GM21737 (cell line): ENCODE results near the gene ELOVL4.

Experiments
- ATAC-seq: cut with Tn5 transposase; IDR thresholded peaks from one replicate; pipeline ENCODE4 v1.9.1; 2021; ENCODE audit warnings: mild to moderate bottlenecking, moderate library complexity; ENCODE audit not compliant: unreplicated experiment

The ELOVL4 gene

DNA sequence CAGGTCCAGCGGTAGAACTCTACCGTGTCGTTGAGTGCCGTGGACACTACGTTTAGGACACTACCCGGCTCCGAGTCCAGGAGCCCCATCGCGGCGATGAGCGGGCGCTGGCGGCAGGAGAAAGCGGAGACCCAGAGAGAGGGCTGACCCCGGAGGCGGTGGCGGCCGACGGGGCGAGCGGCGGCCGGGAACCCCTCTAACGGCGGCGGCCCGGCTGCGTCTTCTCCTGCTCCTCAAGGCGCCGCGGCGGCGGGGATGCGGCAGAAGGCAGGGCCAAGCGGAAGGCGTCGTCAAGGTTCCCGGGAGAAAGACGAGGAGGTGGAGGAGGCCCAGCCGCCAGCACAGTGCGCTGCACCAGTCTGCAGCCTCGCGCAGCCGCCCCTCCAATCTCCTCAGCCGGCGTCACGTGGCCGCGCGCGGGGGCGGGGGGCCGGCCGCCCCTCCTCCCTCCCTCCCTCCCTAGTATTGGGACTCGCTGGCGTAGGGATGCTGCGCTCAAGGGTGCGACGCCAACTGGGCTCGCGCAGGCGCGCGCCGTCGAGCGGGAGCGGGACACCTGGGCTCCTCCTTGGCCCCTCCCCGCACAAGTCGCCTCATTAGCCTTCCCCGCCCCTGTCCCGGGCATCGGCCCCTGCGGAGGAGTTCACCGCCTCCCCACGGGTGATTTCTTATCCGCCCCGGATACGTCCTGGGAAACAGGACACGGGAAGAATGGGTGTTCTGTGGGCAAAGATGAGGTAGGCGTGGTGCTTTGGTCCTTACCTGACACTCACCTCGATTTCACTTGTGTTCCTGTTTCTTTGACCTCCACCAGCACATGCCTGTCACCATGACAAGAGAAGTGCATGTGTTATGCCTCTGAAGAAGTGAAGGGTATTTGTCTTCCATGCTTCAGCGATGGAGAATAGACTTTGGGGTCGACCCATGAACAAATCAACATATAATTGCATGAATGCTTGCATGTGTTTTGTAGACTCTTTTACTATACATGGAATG, at the start of gene ELOVL4:
TSS of gene ELOVL4 (minus strand) at position 363 of the 996 bp plus-strand sequence. CDS start at position 89, 274 bp downstream.
- ATAC-seq, result no peak

GRCh38 chr6:79993911-79994309, 46.6 kb upstream of the ELOVL4 start:
- ATAC-seq, result no peak

DNA sequence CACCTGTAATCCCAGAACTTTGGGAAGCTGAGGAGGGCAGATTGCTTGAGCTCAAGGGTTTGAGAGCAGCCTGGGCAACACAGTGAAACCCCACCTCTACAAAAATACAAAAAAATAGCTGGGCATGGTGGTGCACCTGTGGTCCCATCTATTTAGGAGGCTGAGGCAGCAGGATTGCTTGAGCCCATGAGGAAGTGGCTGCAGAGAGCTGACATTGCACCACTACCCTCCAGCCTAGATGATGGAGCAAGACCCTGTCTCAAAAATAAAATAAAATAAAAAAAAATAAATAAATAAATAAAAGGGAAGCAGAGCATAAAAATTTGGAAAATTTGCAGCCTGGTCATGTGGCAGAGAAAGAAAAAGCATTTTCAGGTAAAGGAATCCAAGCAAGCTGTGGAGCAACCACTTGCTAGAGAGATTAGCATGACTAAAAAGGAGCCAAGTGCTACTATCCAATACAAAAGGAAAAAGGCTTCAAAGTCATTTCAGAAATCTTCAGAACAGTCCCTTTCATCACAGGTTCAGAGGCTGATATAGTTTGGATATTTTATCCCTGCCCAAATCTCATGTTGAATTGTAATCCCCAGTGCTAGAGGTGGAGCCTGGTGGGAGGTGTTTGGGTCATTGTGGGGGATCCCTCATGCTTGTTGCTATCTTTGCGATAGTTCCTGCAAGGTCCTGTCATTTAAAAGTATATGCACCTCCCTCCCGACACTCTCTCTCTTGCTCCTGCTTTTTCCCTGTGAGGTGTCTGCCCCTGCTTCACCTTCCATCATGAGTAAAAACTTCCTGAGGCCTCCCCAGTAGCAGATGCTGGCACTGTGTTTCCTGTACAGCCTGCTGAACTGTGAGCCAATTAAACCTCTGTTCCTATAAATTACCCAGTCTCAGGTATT, 45.9 kb upstream of the ELOVL4 start:
- ATAC-seq, result no peak

GRCh38 chr6:79989641-79990040, 42.3 kb upstream of the ELOVL4 start:
- no peak for ATAC-seq

GRCh38 chr6:79985128-79985527, 37.8 kb upstream of the ELOVL4 start:
- no peak for ATAC-seq

DNA sequence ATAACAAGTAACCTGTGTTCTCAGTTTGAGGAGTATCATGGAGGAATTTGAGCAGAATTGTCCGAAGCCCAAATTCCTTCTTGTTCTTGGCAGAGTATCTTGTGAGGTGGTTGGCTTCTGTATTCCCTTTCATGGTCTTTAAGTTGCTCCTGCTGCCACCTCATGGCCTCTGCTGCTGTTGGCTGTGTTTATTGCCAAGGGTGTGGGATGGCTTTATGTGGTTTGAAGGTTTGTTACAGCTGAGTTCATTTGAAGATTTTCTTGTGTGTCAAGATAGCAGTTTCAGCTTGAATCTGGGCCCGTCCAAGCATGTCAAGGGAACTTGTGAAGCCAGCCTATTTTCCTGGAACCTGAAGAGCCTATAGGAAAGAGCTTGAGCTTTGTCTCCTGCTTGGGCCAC, 36.9 kb upstream of the ELOVL4 start:
- ATAC-seq, result peak; percentile 54

DNA sequence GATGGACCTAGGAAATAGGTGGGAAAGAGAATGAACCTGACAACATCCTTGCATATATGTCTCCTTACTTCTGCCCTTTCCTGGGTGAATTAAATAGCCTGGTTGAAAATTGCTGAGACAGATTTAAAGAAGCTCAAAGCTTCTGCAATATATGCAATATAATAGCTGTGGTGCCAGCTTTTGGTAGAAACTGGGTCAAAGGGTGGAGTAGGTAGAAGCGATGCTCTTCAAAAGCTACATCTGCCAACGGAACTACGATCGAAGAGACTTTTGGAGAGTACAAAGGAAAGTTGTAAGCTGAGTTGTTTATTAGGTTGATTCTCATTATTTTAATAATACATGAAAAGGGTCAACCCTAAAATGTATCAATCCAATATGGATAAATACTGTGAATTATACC, 34.3 kb upstream of the ELOVL4 start:
- no peak for ATAC-seq

DNA sequence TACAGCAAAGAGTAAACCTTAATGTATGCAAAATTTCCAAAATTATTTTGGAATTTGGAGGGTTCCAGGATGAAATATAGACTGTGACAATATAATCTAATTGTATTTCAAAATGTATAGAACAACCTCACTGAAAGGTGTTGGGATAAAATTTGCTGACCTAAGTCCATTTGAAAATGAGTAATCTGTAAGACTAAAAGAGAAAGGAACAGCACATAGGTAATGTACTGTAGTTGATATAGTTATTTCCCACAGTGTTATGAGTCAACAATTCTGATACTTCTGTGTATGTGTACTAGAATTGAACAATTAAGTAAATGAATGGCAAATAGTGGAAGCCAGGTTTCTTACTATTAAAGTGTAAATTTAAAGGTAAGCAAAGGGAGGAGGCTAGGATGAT, 23.8 kb upstream of the ELOVL4 start:
- no peak for ATAC-seq

DNA sequence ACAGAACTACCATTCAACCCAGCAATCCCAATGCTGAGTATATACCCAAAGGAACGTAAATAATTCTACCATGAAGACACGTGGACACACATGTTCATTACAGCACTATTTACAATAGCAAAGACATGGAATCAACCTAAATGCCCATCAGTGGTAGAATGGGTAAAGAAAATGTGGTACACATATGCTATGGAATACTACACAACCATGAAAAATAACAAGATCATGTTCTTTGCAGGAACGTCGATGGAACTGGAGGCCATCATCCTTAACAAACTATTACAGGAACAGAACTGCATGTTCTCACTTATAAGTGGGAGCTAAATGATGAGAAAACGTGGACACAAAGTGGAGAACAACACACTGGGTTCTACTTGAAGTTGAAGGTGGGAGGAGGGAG, 22.4 kb upstream of the ELOVL4 start:
- ATAC-seq, result no peak

GRCh38 chr6:79967178-79967577, 19.8 kb upstream of the ELOVL4 start:
- ATAC-seq, result no peak

DNA sequence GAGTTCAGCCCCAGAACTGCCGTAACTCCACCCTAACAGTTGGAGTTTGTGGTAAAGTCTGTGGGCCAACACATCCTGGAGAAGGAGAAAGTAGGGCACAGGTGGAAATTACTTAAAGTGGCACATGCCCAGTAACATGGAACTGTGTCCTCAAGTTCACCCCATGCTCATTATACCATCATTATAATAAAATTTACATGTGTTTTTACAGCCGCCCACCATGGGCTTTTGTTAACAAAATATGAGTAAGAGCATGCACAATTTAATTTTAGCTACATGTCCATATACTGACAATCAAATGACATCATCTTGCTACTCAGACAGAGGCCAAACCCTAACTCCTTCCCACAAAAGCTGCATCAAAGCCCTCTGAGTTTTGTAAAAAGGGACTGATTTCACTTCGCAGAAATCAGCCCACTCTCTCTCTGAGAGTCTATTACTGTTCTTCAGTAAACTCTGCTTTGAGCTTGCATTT, 17.3 kb upstream of the ELOVL4 start:
- no peak for ATAC-seq

DNA sequence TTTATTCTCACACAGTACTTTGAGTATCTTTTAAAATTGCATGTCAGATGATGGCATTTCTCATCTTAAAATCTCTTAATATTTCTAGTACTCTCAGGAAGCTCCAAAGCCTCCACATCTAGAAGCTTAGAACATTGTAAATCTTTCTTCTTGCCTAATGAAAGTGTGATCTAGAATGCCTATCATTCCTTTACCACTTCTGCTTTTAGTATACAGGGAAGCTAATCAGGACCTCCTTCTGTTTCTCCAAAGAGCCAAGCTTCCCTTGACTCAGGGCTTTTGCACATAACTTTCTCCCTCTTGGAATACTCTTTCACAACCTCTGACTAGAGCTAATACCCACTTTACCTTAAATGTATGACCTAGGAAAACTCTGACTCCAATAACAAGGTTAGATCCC, 7.5 kb upstream of the ELOVL4 start:
- no peak for ATAC-seq

GRCh38 chr6:79949233-79949632, 1.9 kb upstream of the ELOVL4 start:
- no peak for ATAC-seq

DNA sequence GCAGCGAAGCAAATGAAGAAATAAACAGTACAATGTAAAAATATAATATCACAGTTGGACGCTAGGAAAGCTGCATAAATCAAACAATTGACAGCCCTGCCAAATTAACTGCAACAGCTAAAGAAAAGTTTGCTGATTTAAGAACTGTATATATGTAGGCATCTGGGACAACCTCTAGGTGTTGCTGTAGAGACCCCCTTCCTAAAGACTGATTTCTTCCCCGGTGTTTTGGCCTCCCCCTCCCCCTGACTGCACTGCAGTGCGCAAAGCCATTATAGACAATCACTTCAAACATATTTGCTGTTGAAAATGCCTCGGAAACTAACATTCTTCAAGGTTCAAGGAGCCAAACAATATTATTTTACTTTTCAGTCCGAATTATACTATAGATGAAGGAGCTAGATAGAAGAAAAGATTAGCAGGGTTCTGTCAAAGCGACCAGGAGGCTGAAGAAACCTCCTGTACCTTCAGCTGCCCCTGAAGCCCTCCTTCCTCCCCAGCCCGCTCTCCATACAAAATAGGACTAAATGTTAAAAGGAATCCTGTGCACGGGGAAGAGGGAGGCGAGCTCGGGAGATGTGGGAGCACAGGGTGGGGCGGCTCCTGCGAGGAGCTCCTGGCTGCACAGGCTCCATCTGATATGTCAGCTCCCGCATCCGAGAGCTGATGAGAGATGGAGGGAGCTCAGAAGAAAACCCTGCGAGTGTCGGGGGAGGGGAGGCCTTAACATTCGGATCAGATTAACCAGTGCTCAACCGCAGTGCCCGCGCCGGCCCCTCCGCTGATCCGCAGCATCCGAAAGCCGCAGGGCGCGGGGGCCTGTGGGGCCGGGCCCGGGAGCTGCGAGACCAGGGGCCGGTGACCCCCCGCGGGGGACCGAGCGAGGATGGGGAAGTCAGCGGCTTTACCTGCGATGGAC, 822 bp downstream of the ELOVL4 start:
- no peak for ATAC-seq

DNA sequence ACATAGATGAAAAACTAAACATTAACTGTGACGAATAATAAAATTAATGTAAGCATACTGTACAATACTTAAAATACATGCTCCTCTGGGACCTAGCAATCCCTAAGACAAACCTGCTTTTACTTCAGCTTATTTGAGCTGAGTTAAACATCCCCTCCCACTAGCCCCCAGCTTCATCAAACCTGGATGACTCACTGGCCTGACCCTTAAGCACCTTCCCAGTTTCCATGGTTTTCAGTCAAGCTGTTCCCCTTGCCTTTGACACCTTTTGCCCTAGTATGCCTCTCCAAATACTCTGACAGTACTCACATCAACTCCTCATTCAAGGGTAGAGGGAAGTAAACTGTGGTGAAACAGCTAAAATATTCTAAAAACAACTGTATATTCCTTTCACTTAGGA, 4.2 kb downstream of the ELOVL4 start:
- ATAC-seq, result no peak

DNA sequence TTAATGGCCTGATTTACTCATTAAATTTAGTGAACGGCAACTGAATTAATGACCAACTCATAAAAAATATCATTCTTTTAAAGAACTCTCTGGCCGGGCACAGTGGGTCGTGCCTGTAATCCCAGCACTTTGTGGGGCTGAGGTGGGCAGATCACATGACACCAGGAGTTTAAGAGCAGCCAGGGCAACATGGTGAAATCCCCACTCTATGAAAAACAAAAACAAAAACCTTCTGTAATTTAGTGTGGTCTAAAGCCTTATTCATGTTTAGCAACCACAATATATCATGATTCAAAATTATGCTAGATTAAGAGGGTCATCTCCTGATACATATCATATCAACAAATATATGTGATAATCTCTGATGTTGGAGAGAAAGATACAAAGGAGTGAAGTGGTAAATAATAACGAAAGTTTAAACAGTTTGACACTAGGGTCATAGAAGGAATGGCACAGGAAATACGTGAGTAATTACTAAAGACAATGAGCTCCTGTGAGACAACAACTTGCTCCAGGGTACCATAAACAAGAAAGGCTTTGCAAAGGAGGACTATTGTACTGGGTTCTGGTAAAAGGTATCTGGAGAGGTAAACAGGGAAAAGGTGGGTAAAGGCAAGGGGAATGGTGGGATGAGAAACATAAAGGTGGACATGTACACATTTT, 5.7 kb downstream of the ELOVL4 start:
- ATAC-seq, result no peak

GRCh38 chr6:79928478-79928998, 18.8 kb downstream of the ELOVL4 start:
- no peak for ATAC-seq

DNA sequence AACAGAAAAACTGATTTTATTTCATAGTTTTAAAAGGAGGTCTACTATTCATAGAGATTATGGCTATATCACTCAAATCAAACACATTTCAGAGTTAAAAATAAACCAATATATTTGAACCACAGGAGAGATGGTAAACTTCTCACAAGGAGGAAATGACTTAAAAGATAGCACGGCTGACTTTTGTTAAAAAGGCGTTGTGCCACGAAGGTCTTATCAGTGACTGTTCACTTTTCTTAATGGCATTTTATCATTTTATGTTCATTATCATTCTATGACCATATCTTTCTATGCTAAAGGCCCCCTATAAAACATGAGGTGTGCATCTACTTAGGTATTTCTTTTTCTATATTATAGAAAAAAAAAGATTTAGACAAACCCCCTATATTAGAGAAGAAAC, 19.6 kb downstream of the ELOVL4 start:
- ATAC-seq, result no peak

DNA sequence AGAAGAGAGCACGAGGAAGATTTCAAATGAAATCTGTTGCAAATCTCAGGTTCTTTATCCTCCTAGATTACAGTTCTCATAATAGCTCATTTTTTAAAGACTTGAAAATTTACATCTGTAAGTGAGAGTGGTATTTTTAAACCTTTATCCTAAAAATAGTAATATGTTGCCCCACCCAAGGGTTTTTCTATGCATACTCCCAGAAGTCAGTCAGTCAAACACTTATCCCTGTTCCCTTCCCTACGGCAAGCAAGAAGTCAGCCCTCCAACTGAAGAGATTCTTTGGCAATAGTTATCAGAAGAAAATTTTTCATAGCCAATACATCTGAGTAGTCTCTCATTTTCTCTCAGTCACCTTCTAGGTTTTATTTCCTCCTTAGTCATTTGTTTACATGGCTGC, 24.1 kb downstream of the ELOVL4 start:
- ATAC-seq, result no peak

GRCh38 chr6:79922018-79922417, 25.3 kb downstream of the ELOVL4 start:
- ATAC-seq, result no peak
